ENCODE results near the gene KCNIP4. TPM values are rescaled to one million over a fixed set of nuclear protein-coding genes. Genes with fewer than 3 reads are reported as not detected.

Gene KCNIP4
- total RNA-seq, 4 donors from 2014 or later = 0.19 to 0.50 (median 0.34) TPM; not detected in 1

DNA sequence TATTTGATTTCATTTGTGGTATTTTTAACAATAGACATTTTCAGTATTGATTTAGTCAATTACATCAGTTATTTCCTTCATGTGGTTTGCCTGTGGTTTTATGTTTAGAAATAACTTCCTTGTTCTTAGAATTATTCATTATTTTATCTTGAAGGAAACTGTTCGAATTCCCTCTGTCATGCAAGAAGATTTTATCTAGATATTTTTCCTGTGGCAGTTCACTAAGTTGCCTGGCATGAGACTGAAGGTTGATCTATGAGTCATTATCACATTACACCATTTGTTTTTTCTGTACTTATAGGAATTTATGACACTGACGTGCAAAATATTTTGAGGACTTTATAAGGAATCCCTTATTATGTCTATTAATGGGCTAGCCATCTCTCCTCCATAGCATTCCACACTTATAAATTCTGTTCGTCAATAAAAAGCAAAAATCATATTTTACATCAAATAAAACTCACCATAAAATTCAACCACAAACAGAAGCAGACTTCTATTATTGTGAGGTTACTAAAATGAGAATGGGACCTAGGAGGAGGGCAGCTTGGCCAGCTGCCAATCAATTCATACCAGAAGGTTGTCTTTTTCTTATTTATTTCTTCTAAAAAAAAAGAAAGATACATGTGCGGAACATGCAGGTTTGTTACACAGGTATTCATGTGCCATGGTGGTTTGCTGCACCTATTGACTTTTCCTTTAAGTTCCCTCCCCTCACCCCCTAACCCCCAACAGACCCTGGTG lies 179.0 kb downstream of the KCNIP4 start:
- no peaks in the 10 kb centered on the region for H3K36me3 ChIP-seq
- no peak overlapping the region for H3K4me3 ChIP-seq
- no peaks in the 10 kb centered on the region for H3K27me3 ChIP-seq
- intact Hi-C loops (cut with DNase I) = loop anchor here (5.0 kb wide), 2 partner anchors 252 to 997 kb away; no protein-coding TSS in a partner anchor
- DNase-seq (ENCODE audit: extremely low spot score) = no peak
- WGBS = 57% methylated on average over 4 of the region's 4 CpGs
- H3K27ac ChIP-seq (replicated peaks in 1 of 4) = no peak overlapping the region
- TF ChIP-seq, protein P1, sequence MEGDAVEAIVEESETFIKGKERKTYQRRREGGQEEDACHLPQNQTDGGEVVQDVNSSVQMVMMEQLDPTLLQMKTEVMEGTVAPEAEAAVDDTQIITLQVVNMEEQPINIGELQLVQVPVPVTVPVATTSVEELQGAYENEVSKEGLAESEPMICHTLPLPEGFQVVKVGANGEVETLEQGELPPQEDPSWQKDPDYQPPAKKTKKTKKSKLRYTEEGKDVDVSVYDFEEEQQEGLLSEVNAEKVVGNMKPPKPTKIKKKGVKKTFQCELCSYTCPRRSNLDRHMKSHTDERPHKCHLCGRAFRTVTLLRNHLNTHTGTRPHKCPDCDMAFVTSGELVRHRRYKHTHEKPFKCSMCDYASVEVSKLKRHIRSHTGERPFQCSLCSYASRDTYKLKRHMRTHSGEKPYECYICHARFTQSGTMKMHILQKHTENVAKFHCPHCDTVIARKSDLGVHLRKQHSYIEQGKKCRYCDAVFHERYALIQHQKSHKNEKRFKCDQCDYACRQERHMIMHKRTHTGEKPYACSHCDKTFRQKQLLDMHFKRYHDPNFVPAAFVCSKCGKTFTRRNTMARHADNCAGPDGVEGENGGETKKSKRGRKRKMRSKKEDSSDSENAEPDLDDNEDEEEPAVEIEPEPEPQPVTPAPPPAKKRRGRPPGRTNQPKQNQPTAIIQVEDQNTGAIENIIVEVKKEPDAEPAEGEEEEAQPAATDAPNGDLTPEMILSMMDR (IDR thresholded peaks at IDR 0.05) = no peak
- TF ChIP-seq EP300 (IDR thresholded peaks at IDR 0.05) (no peak), POLR2AphosphoS5 (IDR thresholded peaks at IDR 0.05) (no peak), POLR2A (IDR thresholded peaks at IDR 0.05; ENCODE audit: low read depth) (no peak)
- H3K9me3 ChIP-seq = peaks cover 0 to 4% (median 0%) of the 10 kb centered on the region in 4 donors
- no peaks in the 10 kb centered on the region for H3K4me1 ChIP-seq

DNA sequence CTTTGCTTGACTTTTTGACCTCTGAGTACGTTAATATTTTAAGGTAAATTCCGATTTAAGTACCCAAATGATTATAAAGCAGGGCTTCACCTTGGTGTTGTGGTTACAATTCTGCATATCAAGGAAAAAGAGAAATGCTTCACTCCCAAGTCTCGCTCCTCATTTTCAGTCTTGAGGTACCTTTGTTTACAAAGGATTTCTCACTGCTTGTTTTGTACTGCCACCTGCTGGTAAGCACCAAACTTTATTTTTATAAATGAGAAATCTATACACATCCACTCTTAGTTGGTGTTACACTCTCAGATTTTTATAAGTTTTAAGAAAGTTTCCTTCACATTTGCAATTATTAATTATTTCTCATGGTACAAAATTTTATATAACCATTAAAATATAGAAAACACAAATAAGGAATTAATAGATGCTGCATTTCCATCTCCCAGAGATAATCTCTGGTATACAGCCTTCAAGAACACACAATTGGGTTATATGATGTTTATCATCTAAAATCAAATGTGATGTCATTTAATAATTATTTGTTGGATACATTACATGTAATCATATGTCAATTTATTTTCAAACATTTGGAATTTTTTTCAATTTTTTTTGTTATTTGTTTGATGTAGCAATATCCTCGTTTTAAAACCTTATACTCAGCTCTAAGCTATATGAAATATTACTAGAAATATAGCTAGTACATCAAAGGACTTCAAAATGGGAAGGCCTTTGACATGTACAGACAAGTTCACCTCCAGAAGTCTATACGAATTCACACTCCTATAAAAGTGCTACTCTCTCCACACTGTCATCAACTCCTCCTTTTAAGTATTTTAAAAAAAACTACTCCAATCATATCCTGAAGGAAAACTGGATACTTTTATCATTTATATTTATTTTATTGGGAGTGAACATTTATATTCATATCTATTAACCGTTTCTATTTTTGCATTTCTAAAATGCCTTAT lies 179.9 kb downstream of the KCNIP4 start:
- DNase-seq (ENCODE audit: extremely low spot score) = no peak
- Histone ChIP-seq H3K27me3 (no peaks in the 10 kb centered on the region), H3K27ac (replicated peaks in 1 of 4) (no peak overlapping the region), H3K36me3 (no peaks in the 10 kb centered on the region), H3K4me1 (no peaks in the 10 kb centered on the region), H3K9me3 (peaks cover 0 to 4% (median 0%) of the 10 kb centered on the region in 4 donors), H3K4me3 (no peak overlapping the region)
- intact Hi-C loops (cut with DNase I) = loop anchor here (5.0 kb wide), 2 partner anchors 251 to 996 kb away; no protein-coding TSS in a partner anchor
- 37% methylated on average over 6 of the region's 6 CpGs for WGBS
- TF ChIP-seq EP300 (IDR thresholded peaks at IDR 0.05) (no peak), POLR2AphosphoS5 (IDR thresholded peaks at IDR 0.05) (no peak), POLR2A (IDR thresholded peaks at IDR 0.05; ENCODE audit: low read depth) (no peak)
- TF ChIP-seq, protein P1 (IDR thresholded peaks at IDR 0.05) = peak; percentile 47 to 65 (median 62)

DNA sequence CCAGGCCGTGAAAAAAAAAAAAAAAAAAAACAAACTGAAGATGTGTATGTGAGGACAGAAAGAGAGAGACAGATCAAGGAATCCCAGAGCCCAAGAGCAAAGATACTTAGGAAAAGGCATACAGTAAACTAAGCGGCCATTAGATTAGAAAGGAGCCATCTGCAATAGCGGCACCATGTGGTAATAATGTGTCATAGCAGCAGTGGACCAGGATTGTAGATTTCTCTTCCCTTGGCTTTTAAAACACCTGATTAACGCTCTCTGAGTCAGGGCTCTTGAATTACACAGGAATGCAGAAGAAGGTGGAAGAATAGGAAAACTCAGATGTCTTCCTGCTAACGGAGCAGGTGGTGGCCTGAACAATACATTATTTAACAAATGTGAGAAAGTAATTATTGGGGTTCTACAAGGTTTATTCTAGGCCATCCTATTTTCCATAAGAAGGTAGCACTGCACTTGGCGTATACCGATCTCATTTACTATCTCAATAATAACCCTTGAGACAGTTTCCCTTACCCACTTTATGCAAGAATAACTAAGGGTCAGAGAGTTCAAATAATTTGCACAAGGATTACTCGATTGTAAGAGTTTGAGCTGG lies 182.7 kb downstream of the KCNIP4 start:
- Histone ChIP-seq H3K4me1 (no peaks in the 10 kb centered on the region), H3K36me3 (no peaks in the 10 kb centered on the region), H3K9me3 (peaks cover 0 to 4% (median 0%) of the 10 kb centered on the region in 4 donors), H3K4me3 (no peak overlapping the region), H3K27ac (replicated peaks in 1 of 4) (no peak overlapping the region), H3K27me3 (no peaks in the 10 kb centered on the region)
- 34% methylated on average over 8 of the region's 8 CpGs for WGBS
- DNase-seq (ENCODE audit: extremely low spot score) = no peak
- TF ChIP-seq, protein P1 (IDR thresholded peaks at IDR 0.05) = peak; percentile 62 to 84 (median 76)
- TF ChIP-seq EP300 (IDR thresholded peaks at IDR 0.05) = no peak
- intact Hi-C loops (cut with DNase I) = loop anchor here (5.0 kb wide), 2 partner anchors 249 to 994 kb away; no protein-coding TSS in a partner anchor

DNA sequence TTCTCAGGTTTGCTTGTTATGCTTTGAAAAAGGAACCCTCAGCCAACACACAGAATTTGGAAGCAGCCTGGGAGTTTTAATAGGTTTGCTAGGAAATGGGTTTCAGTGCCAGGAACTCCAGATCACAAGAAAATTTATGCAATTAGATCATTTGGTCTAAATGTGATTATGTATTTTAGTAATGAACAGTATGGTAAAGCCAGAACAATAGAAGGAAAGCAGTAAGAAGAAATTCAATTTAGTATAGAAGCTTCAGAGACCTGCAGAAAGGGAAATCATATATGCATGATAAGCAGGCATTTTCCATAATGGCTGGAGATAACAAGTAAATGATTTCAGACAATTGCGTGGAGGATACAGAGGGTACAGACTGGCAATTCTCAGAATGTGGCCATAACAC lies 184.7 kb downstream of the KCNIP4 start:
- no peak for DNase-seq (ENCODE audit: extremely low spot score)
- Histone ChIP-seq H3K9me3 (no peaks in the 10 kb centered on the region), H3K36me3 (no peaks in the 10 kb centered on the region), H3K4me1 (no peaks in the 10 kb centered on the region), H3K4me3 (no peak overlapping the region), H3K27ac (replicated peaks in 1 of 4) (no peak overlapping the region), H3K27me3 (no peaks in the 10 kb centered on the region)
- TF ChIP-seq EP300 (IDR thresholded peaks at IDR 0.05) = no peak
- TF ChIP-seq, protein P1 (IDR thresholded peaks at IDR 0.05) = no peak
- TF ChIP-seq POLR2AphosphoS5 (IDR thresholded peaks at IDR 0.05) = no peak
- no peak for TF ChIP-seq POLR2A (IDR thresholded peaks at IDR 0.05; ENCODE audit: low read depth)
- intact Hi-C loops (cut with DNase I) = no loop called here
- WGBS = 80% methylated on average over 1 of the region's 1 CpG

Data from esophagus muscularis mucosa (tissue), 4 donors.